B cell (primary cell): ENCODE data around the gene NAP1L1. TPM values are rescaled to one million over a fixed set of nuclear protein-coding genes. Genes with fewer than 3 reads are reported as not detected.

Experiments
- ATAC-seq: fragments of 200-7000 bp; cut with Tn5 transposase; one replicate; pipeline ENCODE4 v1.10.0; 2021; ENCODE audit warnings: low read depth, mild to moderate bottlenecking, moderate number of reproducible peaks, moderate library complexity
- CTCF ChIA-PET: fragments of 350-600 bp; sonication (Branson Sonifier 250); formaldehyde crosslinking; loops from one replicate; lab custom pipeline; 2021; ENCODE audit warnings: antibody characterized with exemption, inconsistent platforms; lab: Charles Lee
- POLR2A ChIA-PET: fragments of 350-600 bp; sonication (Branson Sonifier 250); formaldehyde crosslinking; loops from one replicate; lab custom pipeline; 2021; ENCODE audit warnings: antibody characterized with exemption; lab: Charles Lee
- DNase-seq: peaks from one replicate; pipeline ENCODE4 v3.0.0; 2013
- H2AFZ ChIP-seq: 2 replicates; pipeline ENCODE4 v1.6.1; 2012; ENCODE audit warnings: mild to moderate bottlenecking, low read depth, low read length; ENCODE audit not compliant: insufficient read depth, poor library complexity, severe bottlenecking
- H3K27ac ChIP-seq, 2 donors: 1 replicate in 1 of 2; 2 replicates in 1 of 2; pipeline ENCODE4 v1.5.1; 2012 to 2013; ENCODE audit warnings: low read length in 2 of 2, mild to moderate bottlenecking in 2 of 2, moderate library complexity in 1 of 2
- H3K27me3 ChIP-seq, 4 experiments: fragments of 200-600 bp in 1 of 4; sonication (generic) in 1 of 4; replicated peaks in 1 of 4; 1 replicate in 2 of 4; 2 replicates in 2 of 4; pipeline versions ENCODE4 v1.6.1 to v1.7.0; 2013 to 2016; ENCODE audit warnings: low read length in 3 of 4, mild to moderate bottlenecking in 2 of 4, mixed read lengths in 1 of 4, moderate library complexity in 1 of 4; ENCODE audit not compliant: insufficient read depth in 4 of 4, control insufficient read depth in 3 of 4; ENCODE audit errors: control extremely low read depth in 1 of 4
- H3K36me3 ChIP-seq, 2 experiments: replicated peaks in 1 of 2; 1 replicate in 1 of 2; 2 replicates in 1 of 2; pipeline versions ENCODE4 v1.6.1 to v1.7.1; 2013; ENCODE audit warnings: low read length in 1 of 2; ENCODE audit not compliant: insufficient read depth in 2 of 2, control insufficient read depth in 1 of 2; ENCODE audit errors: control extremely low read depth in 1 of 2, extremely low read depth in 1 of 2
- H3K4me1 ChIP-seq, 2 donors: fragments of 200-600 bp in 1 of 2; sonication (generic) in 1 of 2; 1 replicate in 1 of 2; 2 replicates in 1 of 2; pipeline versions ENCODE4 v1.5.1 to v1.6.1; 2013 to 2017; ENCODE audit warnings: low read length in 2 of 2; ENCODE audit not compliant: control insufficient read depth in 2 of 2, insufficient read depth in 2 of 2
- H3K4me2 ChIP-seq: replicated peaks from 2 replicates; pipeline ENCODE3; 2012; ENCODE audit warnings: mild to moderate bottlenecking, low read depth, low read length; ENCODE audit not compliant: poor library complexity, severe bottlenecking
- H3K4me3 ChIP-seq, 5 experiments: fragments of 200-600 bp in 1 of 5; sonication (generic) in 1 of 5; 1 replicate in 3 of 5; 2 replicates in 2 of 5; pipeline versions ENCODE4 v1.5.1 to v1.7.0; 2011 to 2016; ENCODE audit warnings: low read length in 4 of 5, mild to moderate bottlenecking in 4 of 5, low read depth in 2 of 5, control low read depth in 1 of 5, moderate library complexity in 1 of 5; ENCODE audit not compliant: insufficient read depth in 1 of 5; ENCODE audit errors: control extremely low read depth in 1 of 5, extremely low read depth in 1 of 5
- H3K79me2 ChIP-seq: fragments of 200-600 bp; sonication (generic); one replicate; pipeline ENCODE4 v1.6.0; 2016; ENCODE audit warnings: low read length; ENCODE audit not compliant: control insufficient read depth, insufficient read depth
- H3K9ac ChIP-seq: fragments of 200-600 bp; sonication (generic); 2 replicates; pipeline ENCODE4 v1.6.1; 2017; ENCODE audit warnings: mild to moderate bottlenecking, low read length, moderate library complexity
- H3K9me3 ChIP-seq, 3 donors: one replicate each; pipeline versions ENCODE4 v1.6.1 to v1.7.1; 2013; ENCODE audit warnings: low read length in 2 of 3; ENCODE audit not compliant: control insufficient read depth in 2 of 3, insufficient read depth in 1 of 3; ENCODE audit errors: control extremely low read depth in 1 of 3
- H4K20me1 ChIP-seq: 2 replicates; pipeline ENCODE4 v1.6.0; 2012; ENCODE audit warnings: mild to moderate bottlenecking, low read length; ENCODE audit not compliant: insufficient read depth, control insufficient read depth, poor library complexity, severe bottlenecking
- H3K27ac Mint-ChIP-seq: one replicate; pipeline ENCODE4 v1.8.0; 2021; ENCODE audit warnings: mixed read lengths
- H3K27me3 Mint-ChIP-seq: one replicate; pipeline ENCODE4 v1.8.0; 2021; ENCODE audit warnings: mixed read lengths
- H3K4me1 Mint-ChIP-seq: one replicate; pipeline ENCODE4 v1.8.0; 2021; ENCODE audit warnings: mixed read lengths
- H3K4me3 Mint-ChIP-seq: one replicate; pipeline ENCODE4 v1.8.0; 2021; ENCODE audit warnings: mixed read lengths
- H3K9me3 Mint-ChIP-seq: one replicate; pipeline ENCODE4 v1.8.0; 2022; ENCODE audit warnings: mixed read lengths; ENCODE audit not compliant: insufficient read depth
- EZH2 ChIP-seq: IDR thresholded peaks from 2 replicates; pipeline ENCODE4 v1.6.1; 2012; ENCODE audit warnings: borderline replicate concordance, low read depth, mild to moderate bottlenecking, moderate library complexity, low read length; ENCODE audit not compliant: insufficient read depth, poor library complexity, severe bottlenecking
- WGBS: methylation state at CpG from one replicate; pipeline ENCODE4 v1.1.5; 2013; ENCODE audit warnings: missing lambda C conversion rate; ENCODE audit not compliant: insufficient coverage; 5-methylcytosine and 5-hydroxymethylcytosine counted together
- intact Hi-C: fragments of 100-400 bp; cut with micrococcal nuclease; formaldehyde crosslinking; loops from one replicate; pipeline ENCODE4 v1.10.0; 2022
- polyA plus RNA-seq: library from polyadenylated mRNA; depleted of rRNA; stranded (reverse); fragments of >200 nt; gene quantifications from 2 replicates; pipeline ENCODE4 v1.2.3, GENCODE V29; 2012
- total RNA-seq, 2 donors: library from RNA; stranded (reverse); fragments of 120-200 nt in 1 of 2; gene quantifications; 1 replicate in 1 of 2; 2 replicates in 1 of 2; pipeline versions ENCODE4 v1.2.3 to v1.2.4, GENCODE V29; 2013 to 2022
- TF ChIP-seq, protein P1 (sequence below): fragments of 200-600 bp; IDR thresholded peaks from one replicate; pipeline ENCODE4 v1.8.0; 2022; ENCODE audit warnings: antibody characterized with exemption, mild to moderate bottlenecking

NAP1L1 gene
- total and polyA plus RNA-seq, 2 donors (not counting 1 experiment from before 2014, with no cell fraction given) = 165 to 766 TPM

GRCh38 chr12:76057326-76057725 lies 27.2 kb downstream of the NAP1L1 start:
- Histone ChIP-seq H3K4me1 (no peaks in the 10 kb centered on the region), H3K4me3 (no peak overlapping the region), H3K9ac (no peak overlapping the region), H3K27ac (no peak overlapping the region), H2AFZ (no peak overlapping the region), H3K9me3 (no peaks in the 10 kb centered on the region), H3K79me2 (peaks cover 6% of the 10 kb centered on the region), H3K36me3 (peaks cover 10 to 87% of the 10 kb centered on the region in 2 experiments), H4K20me1 (peaks cover 25% of the 10 kb centered on the region), H3K27me3 (no peaks in the 10 kb centered on the region), H3K4me2 (no peak overlapping the region)
- H3K4me1 Mint-ChIP-seq = peaks cover 2% of the 10 kb centered on the region
- WGBS = 96% methylated on average over 4 of the region's 7 CpGs
- H3K4me3 Mint-ChIP-seq = no peak overlapping the region
- ChIA-PET CTCF (no interaction called here), POLR2A (no interaction called here)
- H3K9me3 Mint-ChIP-seq = no peaks in the 10 kb centered on the region
- H3K27me3 Mint-ChIP-seq = no peaks in the 10 kb centered on the region
- TF ChIP-seq EZH2 = no peak
- TF ChIP-seq, protein P1, sequence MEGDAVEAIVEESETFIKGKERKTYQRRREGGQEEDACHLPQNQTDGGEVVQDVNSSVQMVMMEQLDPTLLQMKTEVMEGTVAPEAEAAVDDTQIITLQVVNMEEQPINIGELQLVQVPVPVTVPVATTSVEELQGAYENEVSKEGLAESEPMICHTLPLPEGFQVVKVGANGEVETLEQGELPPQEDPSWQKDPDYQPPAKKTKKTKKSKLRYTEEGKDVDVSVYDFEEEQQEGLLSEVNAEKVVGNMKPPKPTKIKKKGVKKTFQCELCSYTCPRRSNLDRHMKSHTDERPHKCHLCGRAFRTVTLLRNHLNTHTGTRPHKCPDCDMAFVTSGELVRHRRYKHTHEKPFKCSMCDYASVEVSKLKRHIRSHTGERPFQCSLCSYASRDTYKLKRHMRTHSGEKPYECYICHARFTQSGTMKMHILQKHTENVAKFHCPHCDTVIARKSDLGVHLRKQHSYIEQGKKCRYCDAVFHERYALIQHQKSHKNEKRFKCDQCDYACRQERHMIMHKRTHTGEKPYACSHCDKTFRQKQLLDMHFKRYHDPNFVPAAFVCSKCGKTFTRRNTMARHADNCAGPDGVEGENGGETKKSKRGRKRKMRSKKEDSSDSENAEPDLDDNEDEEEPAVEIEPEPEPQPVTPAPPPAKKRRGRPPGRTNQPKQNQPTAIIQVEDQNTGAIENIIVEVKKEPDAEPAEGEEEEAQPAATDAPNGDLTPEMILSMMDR = no peak
- ATAC-seq (no peak), DNase-seq (no peak)
- intact Hi-C loops = no loop called here
- H3K27ac Mint-ChIP-seq = no peak overlapping the region

DNA sequence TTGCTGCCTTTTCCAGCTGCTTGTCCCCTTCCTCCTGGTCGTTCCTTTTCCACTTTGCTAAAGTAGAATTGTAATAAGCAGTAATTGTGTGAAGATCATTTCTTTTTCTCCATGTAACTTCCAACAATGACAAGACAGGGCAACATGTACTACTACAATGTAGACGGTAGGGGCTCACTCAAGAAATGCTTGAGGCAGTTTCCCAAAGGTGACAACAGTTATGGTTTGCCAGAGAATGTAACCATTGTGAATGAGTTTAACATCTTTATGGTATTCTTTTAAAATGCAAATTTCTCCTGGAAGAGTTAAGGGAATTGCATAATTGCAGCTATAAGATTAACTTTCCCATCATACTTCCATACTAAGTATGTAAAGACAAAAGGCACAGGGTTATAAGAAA lies 29.1 kb downstream of the NAP1L1 start:
- H4K20me1 ChIP-seq = peaks cover 8% of the 10 kb centered on the region
- no peak overlapping the region for H3K4me3 Mint-ChIP-seq
- no peak for ATAC-seq
- no peaks in the 10 kb centered on the region for H3K79me2 ChIP-seq
- peaks cover 7 to 85% of the 10 kb centered on the region in 2 experiments for H3K36me3 ChIP-seq
- WGBS = no CpG with 5 or more reads among the region's 2 CpGs
- ChIA-PET POLR2A (no interaction called here), CTCF (no interaction called here)
- no peak for TF ChIP-seq EZH2
- TF ChIP-seq, protein P1 = no peak
- H3K9me3 ChIP-seq = no peaks in the 10 kb centered on the region
- no peaks in the 10 kb centered on the region for H3K27me3 ChIP-seq
- H3K9ac ChIP-seq = no peak overlapping the region
- H3K4me2 ChIP-seq = no peak overlapping the region
- H3K9me3 Mint-ChIP-seq = no peaks in the 10 kb centered on the region
- DNase-seq = no peak
- no peak overlapping the region for H3K27ac Mint-ChIP-seq
- no peaks in the 10 kb centered on the region for H3K4me1 Mint-ChIP-seq
- intact Hi-C loops = no loop called here
- no peaks in the 10 kb centered on the region for H3K4me1 ChIP-seq
- no peak overlapping the region for H3K4me3 ChIP-seq
- no peak overlapping the region for H2AFZ ChIP-seq
- H3K27me3 Mint-ChIP-seq = no peaks in the 10 kb centered on the region
- H3K27ac ChIP-seq = no peak overlapping the region
